ENCODE data around the gene KCNRG.
"Not testable (repeated sequence)": the region's sequence is repeated elsewhere in the genome, so short reads cannot be mapped to it uniquely, and the experiment has no call there.

DNA sequence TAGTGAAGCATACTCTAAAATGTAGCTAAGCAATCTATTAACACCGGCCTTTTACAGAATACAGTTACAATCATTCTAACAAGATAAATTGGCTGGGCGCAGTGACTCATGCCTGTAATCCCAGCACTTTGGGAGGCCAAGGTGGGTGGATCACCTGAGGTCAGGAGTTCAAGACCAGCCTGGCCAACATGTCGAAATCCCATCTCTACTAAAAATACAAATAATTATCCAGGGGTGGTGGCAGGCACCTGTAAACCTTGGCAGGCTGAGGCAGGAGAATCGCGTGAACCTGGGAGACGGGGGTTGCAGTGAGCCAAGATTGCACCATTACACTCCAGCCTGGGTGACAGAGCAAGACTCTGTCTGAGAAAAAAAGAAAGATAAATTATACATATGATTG is 24.6 kb upstream of the KCNRG start:
- TF ChIP-seq, protein P1, sequence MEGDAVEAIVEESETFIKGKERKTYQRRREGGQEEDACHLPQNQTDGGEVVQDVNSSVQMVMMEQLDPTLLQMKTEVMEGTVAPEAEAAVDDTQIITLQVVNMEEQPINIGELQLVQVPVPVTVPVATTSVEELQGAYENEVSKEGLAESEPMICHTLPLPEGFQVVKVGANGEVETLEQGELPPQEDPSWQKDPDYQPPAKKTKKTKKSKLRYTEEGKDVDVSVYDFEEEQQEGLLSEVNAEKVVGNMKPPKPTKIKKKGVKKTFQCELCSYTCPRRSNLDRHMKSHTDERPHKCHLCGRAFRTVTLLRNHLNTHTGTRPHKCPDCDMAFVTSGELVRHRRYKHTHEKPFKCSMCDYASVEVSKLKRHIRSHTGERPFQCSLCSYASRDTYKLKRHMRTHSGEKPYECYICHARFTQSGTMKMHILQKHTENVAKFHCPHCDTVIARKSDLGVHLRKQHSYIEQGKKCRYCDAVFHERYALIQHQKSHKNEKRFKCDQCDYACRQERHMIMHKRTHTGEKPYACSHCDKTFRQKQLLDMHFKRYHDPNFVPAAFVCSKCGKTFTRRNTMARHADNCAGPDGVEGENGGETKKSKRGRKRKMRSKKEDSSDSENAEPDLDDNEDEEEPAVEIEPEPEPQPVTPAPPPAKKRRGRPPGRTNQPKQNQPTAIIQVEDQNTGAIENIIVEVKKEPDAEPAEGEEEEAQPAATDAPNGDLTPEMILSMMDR (IDR thresholded peaks at IDR 0.05; ENCODE audit: insufficient read depth, low read depth, low read length), result not testable (repeated sequence)
- TF ChIP-seq EZH2 (IDR thresholded peaks at IDR 0.05; ENCODE audit: insufficient read depth, low read length), result not testable (repeated sequence)
